Progenitor cell of endocrine pancreas (in vitro differentiated cells): ENCODE measurements around the gene CCDC24. TPM values are rescaled to one million over a fixed set of nuclear protein-coding genes. Genes with fewer than 3 reads are reported as not detected.
A peak's percentile ranks its signal among the peaks of the same experiment; 100 is the strongest.

Experiments
- DNase-seq: peaks from one replicate; pipeline ENCODE4 v3.0.0; 2021; ENCODE audit warnings: low spot score; ENCODE audit not compliant: unreplicated experiment
- H3K27ac Mint-ChIP-seq: 2 replicates; pipeline ENCODE4 v1.8.0; 2021; ENCODE audit warnings: mild to moderate bottlenecking, moderate library complexity, mixed read lengths
- H3K27me3 Mint-ChIP-seq: 2 replicates; pipeline ENCODE4 v1.8.0; 2021; ENCODE audit warnings: mixed read lengths
- H3K36me3 Mint-ChIP-seq: 2 replicates; pipeline ENCODE4 v1.8.0; 2022; ENCODE audit warnings: mixed read lengths; ENCODE audit not compliant: insufficient read depth
- H3K4me1 Mint-ChIP-seq: 2 replicates; pipeline ENCODE4 v1.8.0; 2021; ENCODE audit warnings: low read depth, mixed read lengths
- H3K4me3 Mint-ChIP-seq: 2 replicates; pipeline ENCODE4 v1.8.0; 2021; ENCODE audit warnings: low read depth, mild to moderate bottlenecking, moderate library complexity, mixed read lengths
- H3K9me3 Mint-ChIP-seq: 2 replicates; pipeline ENCODE4 v1.8.0; 2021; ENCODE audit warnings: low read depth, mixed read lengths
- total RNA-seq: library from RNA; stranded (reverse); gene quantifications from 2 replicates; pipeline ENCODE4 v1.2.1, GENCODE V29; 2021
- TF ChIP-seq, protein P1 (sequence below): fragments of 200-600 bp; sonication (generic); IDR thresholded peaks from one replicate; pipeline ENCODE4 v1.5.0; 2021; ENCODE audit warnings: antibody characterized with exemption, mild to moderate bottlenecking; ENCODE audit not compliant: unreplicated experiment

Gene CCDC24
- total RNA-seq, 1 donor from 2014 or later, result 35.9 TPM

DNA sequence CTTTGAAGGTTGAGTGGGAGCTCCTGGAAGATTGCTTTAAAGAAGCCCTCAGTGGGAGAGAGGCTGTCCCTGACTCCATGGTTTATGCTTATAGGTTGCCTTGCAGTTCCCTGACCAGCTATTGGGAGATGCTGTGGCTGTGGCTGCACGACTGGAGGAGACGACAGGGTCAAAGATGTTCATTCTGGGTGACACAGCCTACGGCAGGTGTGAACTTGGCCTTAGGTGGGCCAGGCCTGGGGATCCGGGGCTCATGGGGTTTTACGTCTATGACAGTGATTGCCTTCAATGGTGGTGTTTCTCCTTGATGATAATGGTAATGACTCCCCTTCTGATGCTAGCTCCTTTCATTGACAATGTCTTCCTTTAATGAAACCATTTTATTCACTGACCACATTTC, 20.9 kb upstream of the CCDC24 start:
- no peak for DNase-seq
- Mint-ChIP-seq H3K4me3 (peak overlapping the region; percentile 95), H3K27ac (peak overlapping the region; percentile 79), H3K27me3 (no peaks in the 10 kb centered on the region), H3K4me1 (peaks cover 20% of the 10 kb centered on the region), H3K9me3 (no peaks in the 10 kb centered on the region), H3K36me3 (peaks cover 3% of the 10 kb centered on the region)
- TF ChIP-seq, protein P1, sequence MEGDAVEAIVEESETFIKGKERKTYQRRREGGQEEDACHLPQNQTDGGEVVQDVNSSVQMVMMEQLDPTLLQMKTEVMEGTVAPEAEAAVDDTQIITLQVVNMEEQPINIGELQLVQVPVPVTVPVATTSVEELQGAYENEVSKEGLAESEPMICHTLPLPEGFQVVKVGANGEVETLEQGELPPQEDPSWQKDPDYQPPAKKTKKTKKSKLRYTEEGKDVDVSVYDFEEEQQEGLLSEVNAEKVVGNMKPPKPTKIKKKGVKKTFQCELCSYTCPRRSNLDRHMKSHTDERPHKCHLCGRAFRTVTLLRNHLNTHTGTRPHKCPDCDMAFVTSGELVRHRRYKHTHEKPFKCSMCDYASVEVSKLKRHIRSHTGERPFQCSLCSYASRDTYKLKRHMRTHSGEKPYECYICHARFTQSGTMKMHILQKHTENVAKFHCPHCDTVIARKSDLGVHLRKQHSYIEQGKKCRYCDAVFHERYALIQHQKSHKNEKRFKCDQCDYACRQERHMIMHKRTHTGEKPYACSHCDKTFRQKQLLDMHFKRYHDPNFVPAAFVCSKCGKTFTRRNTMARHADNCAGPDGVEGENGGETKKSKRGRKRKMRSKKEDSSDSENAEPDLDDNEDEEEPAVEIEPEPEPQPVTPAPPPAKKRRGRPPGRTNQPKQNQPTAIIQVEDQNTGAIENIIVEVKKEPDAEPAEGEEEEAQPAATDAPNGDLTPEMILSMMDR, result no peak

DNA sequence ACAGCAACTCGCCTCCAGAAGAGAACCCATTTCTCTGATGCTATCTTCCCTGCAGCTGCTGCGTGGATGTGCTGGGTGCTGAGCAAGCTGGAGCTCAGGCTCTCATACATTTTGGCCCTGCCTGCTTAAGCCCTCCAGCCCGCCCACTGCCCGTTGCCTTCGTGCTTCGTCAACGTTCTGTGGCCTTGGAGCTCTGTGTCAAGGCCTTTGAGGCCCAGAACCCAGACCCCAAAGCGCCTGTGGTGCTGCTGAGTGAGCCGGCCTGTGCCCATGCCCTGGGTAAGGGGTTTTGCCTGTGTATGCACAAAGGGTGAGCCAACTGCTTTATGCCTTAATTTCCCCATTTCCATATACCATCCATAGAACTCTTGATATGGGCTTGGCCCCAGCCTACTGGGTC, 20.5 kb upstream of the CCDC24 start:
- peaks cover 23% of the 10 kb centered on the region for H3K4me1 Mint-ChIP-seq
- TF ChIP-seq, protein P1, result no peak
- H3K4me3 Mint-ChIP-seq, result peak overlapping the region; percentile 95
- no peaks in the 10 kb centered on the region for H3K9me3 Mint-ChIP-seq
- DNase-seq, result no peak
- H3K27me3 Mint-ChIP-seq, result no peaks in the 10 kb centered on the region
- peaks cover 3% of the 10 kb centered on the region for H3K36me3 Mint-ChIP-seq
- H3K27ac Mint-ChIP-seq, result no peak overlapping the region

DNA sequence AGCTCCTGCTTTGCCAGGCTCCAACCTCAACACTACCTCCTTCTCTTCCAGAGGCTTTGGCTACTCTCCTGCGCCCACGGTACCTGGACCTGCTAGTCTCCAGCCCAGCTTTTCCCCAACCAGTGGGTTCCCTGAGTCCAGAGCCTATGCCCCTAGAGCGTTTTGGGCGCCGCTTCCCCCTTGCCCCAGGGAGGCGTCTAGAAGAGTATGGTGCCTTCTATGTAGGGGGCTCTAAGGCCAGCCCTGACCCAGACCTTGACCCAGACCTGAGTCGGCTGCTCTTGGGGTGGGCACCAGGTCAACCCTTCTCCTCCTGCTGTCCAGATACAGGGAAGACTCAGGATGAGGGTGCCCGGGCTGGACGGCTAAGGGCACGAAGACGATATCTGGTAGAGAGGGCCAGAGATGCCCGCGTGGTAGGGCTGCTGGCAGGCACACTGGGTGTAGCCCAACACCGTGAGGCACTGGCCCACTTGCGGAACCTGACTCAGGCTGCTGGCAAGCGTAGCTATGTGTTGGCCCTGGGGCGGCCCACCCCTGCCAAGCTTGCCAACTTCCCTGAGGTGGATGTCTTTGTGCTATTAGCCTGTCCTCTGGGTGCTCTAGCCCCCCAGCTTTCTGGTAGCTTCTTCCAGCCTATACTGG, 19.9 kb upstream of the CCDC24 start:
- TF ChIP-seq, protein P1, result no peak
- H3K4me3 Mint-ChIP-seq, result peak overlapping the region; percentile 95
- peaks cover 24% of the 10 kb centered on the region for H3K4me1 Mint-ChIP-seq
- no peaks in the 10 kb centered on the region for H3K27me3 Mint-ChIP-seq
- no peak for DNase-seq
- peaks cover 4% of the 10 kb centered on the region for H3K36me3 Mint-ChIP-seq
- no peak overlapping the region for H3K27ac Mint-ChIP-seq
- H3K9me3 Mint-ChIP-seq, result no peaks in the 10 kb centered on the region

DNA sequence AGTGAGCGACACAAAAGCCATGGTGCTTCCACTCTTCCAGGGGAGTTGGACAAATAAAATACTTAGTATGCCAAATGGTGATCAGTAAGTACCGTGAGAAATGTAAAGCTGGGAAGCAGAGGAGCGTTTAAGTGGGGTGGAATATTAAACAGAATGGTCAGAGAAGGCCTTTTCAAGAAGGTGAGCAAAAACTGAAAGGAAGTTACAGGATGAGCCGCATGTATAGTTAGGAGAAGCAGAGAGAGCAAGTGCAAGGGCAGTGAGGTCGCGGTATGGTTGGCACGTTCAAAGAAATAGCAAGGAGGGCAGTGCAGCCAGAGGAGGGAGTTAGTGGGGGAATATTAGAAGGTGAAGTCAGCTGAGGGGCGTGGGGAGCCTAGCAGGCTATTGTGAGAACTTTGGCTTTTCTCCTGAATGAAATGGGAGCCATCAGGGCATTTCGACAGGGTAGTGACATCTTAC, 17.4 kb upstream of the CCDC24 start:
- H3K27ac Mint-ChIP-seq, result peak overlapping the region; percentile 93
- H3K27me3 Mint-ChIP-seq, result no peaks in the 10 kb centered on the region
- peak overlapping the region; percentile 90 for H3K4me3 Mint-ChIP-seq
- TF ChIP-seq, protein P1, result no peak
- H3K9me3 Mint-ChIP-seq, result no peaks in the 10 kb centered on the region
- no peak for DNase-seq
- H3K36me3 Mint-ChIP-seq, result peaks cover 8% of the 10 kb centered on the region
- H3K4me1 Mint-ChIP-seq, result peaks cover 39% of the 10 kb centered on the region

DNA sequence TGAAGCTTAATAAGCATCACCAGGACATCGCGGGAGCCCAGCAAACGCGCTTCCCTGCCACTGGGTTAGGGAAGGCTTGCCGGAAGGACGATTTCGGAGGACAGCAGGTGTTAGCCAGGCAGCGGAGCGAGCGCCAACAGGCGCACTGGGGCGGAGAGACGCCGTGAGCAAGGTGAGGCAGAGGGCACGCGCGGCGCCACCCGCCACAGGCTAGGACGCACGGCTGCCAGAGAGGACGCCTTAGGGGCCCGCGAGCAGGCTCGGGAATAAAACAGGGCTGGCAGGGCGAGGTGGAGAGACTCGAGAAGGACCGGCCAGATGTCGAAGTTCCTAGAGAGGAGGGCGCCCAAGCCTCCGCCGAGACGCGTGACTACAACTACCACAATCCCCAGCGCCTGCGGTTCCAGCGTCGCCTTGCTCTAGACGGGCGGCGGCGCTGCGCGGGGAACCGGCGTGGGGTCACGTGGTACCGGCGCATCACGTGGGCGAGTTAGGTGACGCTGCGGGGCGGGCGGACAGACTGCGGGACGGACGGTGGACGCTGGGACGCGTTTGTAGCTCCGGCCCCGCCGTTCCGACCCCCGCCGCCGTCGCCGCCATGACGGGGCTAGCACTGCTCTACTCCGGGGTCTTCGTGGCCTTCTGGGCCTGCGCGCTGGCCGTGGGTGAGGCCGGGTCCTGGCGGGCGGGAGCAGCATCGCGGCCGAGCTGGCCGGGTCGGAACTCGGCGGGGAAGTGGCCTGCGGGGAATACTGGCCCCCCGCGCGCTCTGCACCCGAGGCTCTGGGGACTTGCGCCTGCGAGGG, 16.8 kb upstream of the CCDC24 start, which contains the start of gene ATP6V0B:
Gene ATP6V0B (plus strand): TSS at position 518 of the 806 bp plus-strand sequence. CDS start 81 bp downstream, at position 599.
- Mint-ChIP-seq H3K9me3 (no peaks in the 10 kb centered on the region), H3K4me3 (peak within 1 kb of the TSS; percentile 90), H3K27me3 (no peaks in the 10 kb centered on the region), H3K27ac (peak within 1 kb of the TSS; percentile 94), H3K4me1 (peaks cover 37% of the 10 kb centered on the region), H3K36me3 (peaks cover 8% of the 10 kb centered on the region)
- TF ChIP-seq, protein P1, result no peak
- peak; percentile 84 for DNase-seq
